Smooth muscle cell (in vitro differentiated cells): ENCODE measurements around the gene EXOSC3. TPM values are rescaled to one million over a fixed set of nuclear protein-coding genes. Genes with fewer than 3 reads are reported as not detected.
"Not testable (repeated sequence)": the region's sequence is repeated elsewhere in the genome, so short reads cannot be mapped to it uniquely, and the experiment has no call there.

Experiments used
- DNase-seq: peaks from one replicate; lab custom pipeline; 2025; ENCODE audit not compliant: unreplicated experiment; lab: John Stamatoyannopoulos, UW
- H2AFZ ChIP-seq: fragments of 200-600 bp; sonication (generic); 2 replicates; pipeline ENCODE4 v1.6.0; 2016; ENCODE audit warnings: antibody characterized with exemption, low read depth, mild to moderate bottlenecking
- H3F3A ChIP-seq: fragments of 200-600 bp; sonication (generic); 2 replicates; pipeline ENCODE4 v1.6.0; 2017; ENCODE audit warnings: antibody characterized with exemption, low read depth
- H3K27ac ChIP-seq: fragments of 200-600 bp; sonication (generic); 2 replicates; pipeline ENCODE4 v1.5.1; 2016; ENCODE audit warnings: low read depth, mild to moderate bottlenecking
- H3K27me3 ChIP-seq: fragments of 200-600 bp; sonication (generic); 2 replicates; pipeline ENCODE4 v1.6.1; 2016; ENCODE audit warnings: low read depth, mild to moderate bottlenecking
- H3K36me3 ChIP-seq: fragments of 200-600 bp; sonication (generic); 2 replicates; pipeline ENCODE4 v1.5.1; 2016; ENCODE audit warnings: low read depth
- H3K4me1 ChIP-seq: fragments of 200-600 bp; sonication (generic); 2 replicates; pipeline ENCODE4 v1.5.1; 2016; ENCODE audit warnings: low read depth
- H3K4me2 ChIP-seq: fragments of 200-600 bp; sonication (generic); 2 replicates; pipeline ENCODE4 v1.6.0; 2016; ENCODE audit warnings: mild to moderate bottlenecking
- H3K4me3 ChIP-seq: fragments of 200-600 bp; sonication (generic); 2 replicates; pipeline ENCODE4 v1.5.1; 2016; ENCODE audit warnings: mild to moderate bottlenecking
- H3K79me2 ChIP-seq: fragments of 200-600 bp; sonication (generic); 2 replicates; pipeline ENCODE4 v1.6.0; 2016; ENCODE audit warnings: low read depth, mild to moderate bottlenecking
- H3K9ac ChIP-seq: fragments of 200-600 bp; sonication (generic); 2 replicates; pipeline ENCODE4 v1.6.0; 2016; ENCODE audit warnings: low read depth
- H3K9me3 ChIP-seq: fragments of 200-600 bp; sonication (generic); replicated peaks from 2 replicates; pipeline ENCODE4 v1.5.1; 2016; ENCODE audit warnings: low read depth
- H4K20me1 ChIP-seq: fragments of 200-600 bp; sonication (generic); 2 replicates; pipeline ENCODE4 v1.6.0; 2016; ENCODE audit warnings: low read depth
- CTCF ChIP-seq: fragments of 200-600 bp; sonication (generic); IDR thresholded peaks from 2 replicates; pipeline ENCODE4 v1.5.1; 2017; ENCODE audit warnings: borderline replicate concordance, mild to moderate bottlenecking, antibody characterized with exemption; ENCODE audit not compliant: insufficient read depth, poor library complexity, severe bottlenecking
- WGBS: methylation state at CpG from one replicate; pipeline ENCODE4 v1.1.7; 2016; ENCODE audit warnings: low lambda C conversion rate; 5-methylcytosine and 5-hydroxymethylcytosine counted together
- polyA plus RNA-seq: library from polyadenylated mRNA; unstranded; fragments of >200 nt; fragmentation: Nextera tagmentation; extraction: Ambion mirVana; gene quantifications from 2 replicates; pipeline ENCODE4 v1.2.1, GENCODE V29; 2016
- total RNA-seq: library from RNA; depleted of rRNA; stranded (reverse); fragments of >200 nt; gene quantifications from 2 replicates; pipeline ENCODE4 v1.2.3, GENCODE V29; 2014

Gene EXOSC3
- total and polyA plus RNA-seq, 2 experiments from 2014 or later = 21.6 to 22.6 TPM

GRCh38 chr9:37752642-37753488 is 32.0 kb downstream of the EXOSC3 start:
- H3K27ac ChIP-seq = no peak overlapping the region
- DNase-seq = no peak
- H3K79me2 ChIP-seq = no peaks in the 10 kb centered on the region
- H3K9ac ChIP-seq = no peak overlapping the region
- no peaks in the 10 kb centered on the region for H3K27me3 ChIP-seq
- H3F3A ChIP-seq = no peaks in the 10 kb centered on the region
- H3K4me2 ChIP-seq = peak overlapping the region; percentile 90
- H4K20me1 ChIP-seq = no peaks in the 10 kb centered on the region
- TF ChIP-seq CTCF = no peak
- no peaks in the 10 kb centered on the region for H3K36me3 ChIP-seq
- H2AFZ ChIP-seq = peak overlapping the region; percentile 95
- 95% methylated on average over 29 of the region's 29 CpGs for WGBS
- no peaks in the 10 kb centered on the region for H3K9me3 ChIP-seq
- peak overlapping the region; percentile 73 for H3K4me3 ChIP-seq
- no peaks in the 10 kb centered on the region for H3K4me1 ChIP-seq

GRCh38 chr9:37752112-37752511 is 32.8 kb downstream of the EXOSC3 start:
- H3K9ac ChIP-seq, H3K4me2 ChIP-seq, H2AFZ ChIP-seq, H3K79me2 ChIP-seq, H3K9me3 ChIP-seq, H3K4me3 ChIP-seq, H3F3A ChIP-seq, H3K36me3 ChIP-seq, H4K20me1 ChIP-seq, DNase-seq, H3K27ac ChIP-seq, H3K27me3 ChIP-seq, H3K4me1 ChIP-seq: not testable (repeated sequence)
- WGBS = 97% methylated on average over 11 of the region's 13 CpGs

GRCh38 chr9:37751704-37752103 is 33.2 kb downstream of the EXOSC3 start:
- H3K9me3 ChIP-seq, H3K27me3 ChIP-seq, H3K27ac ChIP-seq, H3K79me2 ChIP-seq, DNase-seq, H3K4me3 ChIP-seq, H3K9ac ChIP-seq, H3K36me3 ChIP-seq, H3K4me2 ChIP-seq, H2AFZ ChIP-seq, H3F3A ChIP-seq, H4K20me1 ChIP-seq, H3K4me1 ChIP-seq: not testable (repeated sequence)
- whole genome bisulfite sequencing = 96% methylated on average over 25 of the region's 30 CpGs

- Histone ChIP-seq H2AFZ (no peak overlapping the region), H3K9me3 (no peaks in the 10 kb centered on the region), H3K9ac (no peak overlapping the region), H4K20me1 (no peaks in the 10 kb centered on the region), H3K79me2 (no peaks in the 10 kb centered on the region), H3K4me1 (peaks cover 3% of the 10 kb centered on the region), H3K4me2 (no peak overlapping the region), H3K27ac (no peak overlapping the region), H3F3A (peaks cover 3% of the 10 kb centered on the region), H3K36me3 (no peaks in the 10 kb centered on the region), H3K27me3 (no peaks in the 10 kb centered on the region), H3K4me3 (no peak overlapping the region)
- WGBS = 79% methylated on average over 6 of the region's 6 CpGs
- DNase-seq = no peak
- TF ChIP-seq CTCF = no peak
Observed at GRCh38 chr9:37751186-37751585, 33.7 kb downstream of the EXOSC3 start.
